ENCODE data around the gene WNT5B.

DNA sequence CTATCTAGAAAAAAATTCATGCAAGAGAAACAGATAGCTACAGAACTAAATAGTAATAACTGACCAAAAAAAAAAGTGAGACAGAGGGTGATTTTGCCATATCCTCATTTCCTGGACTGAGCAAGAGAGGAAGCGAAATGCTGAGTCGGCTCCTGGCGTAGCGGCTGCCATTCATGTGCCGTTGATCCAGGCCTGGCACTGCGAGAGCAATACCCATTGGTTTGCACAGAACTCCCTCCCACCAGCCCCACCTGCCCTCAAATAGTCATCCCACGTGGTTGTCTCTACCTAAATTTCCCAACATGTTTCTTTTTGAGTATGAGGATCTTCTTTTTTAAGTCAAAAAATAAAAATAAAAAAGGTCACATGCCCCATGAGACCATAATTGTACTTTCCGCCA lies 9.4 kb upstream of the WNT5B start:
- TF ChIP-seq CTCF (IDR thresholded peaks at IDR 0.05) = no peak
- TF ChIP-seq POLR2A (IDR thresholded peaks at IDR 0.05) = no peak

All from esophagus squamous epithelium (tissue), 4 donors.